Gastrocnemius medialis (tissue), 4 donors: ENCODE results near the gene C12orf60. TPM values are rescaled to one million over a fixed set of nuclear protein-coding genes. Genes with fewer than 3 reads are reported as not detected.

ENCODE experiments used
- ATAC-seq, 2 donors: fragments of 150-250 bp; one replicate each; pipeline ENCODE4 v1.9.1; 2016
- DNase-seq, 2 donors: peaks; one replicate each; pipeline ENCODE4 v3.0.0-alpha.2; 2019
- H3K27ac ChIP-seq, 4 donors: fragments of 200-600 bp; sonication (generic); 1 replicate in 1 of 4; 2 replicates in 3 of 4; pipeline ENCODE4 v1.5.1; 2016 to 2018; ENCODE audit warnings: mild to moderate bottlenecking in 2 of 4, moderate library complexity in 1 of 4
- H3K27me3 ChIP-seq, 3 donors: fragments of 200-600 bp; sonication (generic) in 2 of 3; 1 replicate in 1 of 3; 2 replicates in 2 of 3; pipeline versions ENCODE4 v1.5.1 to v1.6.0; 2016 to 2019; ENCODE audit warnings: mild to moderate bottlenecking in 1 of 3, moderate library complexity in 1 of 3
- H3K36me3 ChIP-seq, 2 donors: fragments of 200-600 bp; sonication (generic) in 1 of 2; one replicate each; pipeline ENCODE4 v1.5.1; 2017 to 2018
- H3K4me1 ChIP-seq, 2 donors: fragments of 200-600 bp; sonication (generic) in 1 of 2; one replicate each; pipeline ENCODE4 v1.5.1; 2016 to 2017; ENCODE audit warnings: mild to moderate bottlenecking in 2 of 2
- H3K4me3 ChIP-seq, 4 donors: fragments of 200-600 bp; sonication (generic) in 3 of 4; 1 replicate in 1 of 4; 2 replicates in 3 of 4; pipeline ENCODE4 v1.5.1; 2016 to 2019; ENCODE audit warnings: mild to moderate bottlenecking in 2 of 4
- H3K9me3 ChIP-seq, 3 donors: fragments of 200-600 bp; sonication (generic) in 2 of 3; 1 replicate in 1 of 3; 2 replicates in 2 of 3; pipeline ENCODE4 v1.5.1; 2016 to 2019
- CTCF ChIP-seq, 5 experiments: fragments of 450-650 bp in 3 of 5; fragments of 200-600 bp in 2 of 5; sonication (generic) in 2 of 5; IDR thresholded peaks in 4 of 5; conservative IDR thresholded peaks in 1 of 5; 1 replicate in 4 of 5; 2 replicates in 1 of 5; pipeline ENCODE4 v1.5.1; 2016 to 2019; ENCODE audit warnings: antibody characterized with exemption in 5 of 5, mild to moderate bottlenecking in 3 of 5, moderate library complexity in 3 of 5
- POLR2A ChIP-seq, 2 donors: fragments of 450-650 bp; IDR thresholded peaks; one replicate each; pipeline ENCODE4 v1.6.1; 2017; ENCODE audit warnings: antibody characterized with exemption in 2 of 2, mild to moderate bottlenecking in 2 of 2, moderate library complexity in 2 of 2
- in situ Hi-C, 4 donors: fragments of 200-750 bp; cut with MboI; loops; one replicate each; pipeline versions ENCODE4 v1.15.0 to v1.8.0; 2017; ENCODE audit warnings: low sequenced_read_pairs in 4 of 4
- intact Hi-C: fragments of 100-400 bp; cut with DNase I; formaldehyde crosslinking; loops from one replicate; pipeline ENCODE4 v1.15.1; 2023; ENCODE audit warnings: low total_unique reads
- total RNA-seq, 4 donors: library from RNA; depleted of rRNA; stranded (reverse); fragments of >200 nt; gene quantifications; one replicate each; pipeline versions ENCODE4 v1.1.0 to v1.2.3, GENCODE V29; 2016

C12orf60 gene
- total RNA-seq, 4 donors from 2014 or later, result 0.33 to 3.8 TPM; not detected in 2

- in situ Hi-C loops, result no loop called here
- H3K27ac ChIP-seq, result peak overlapping the region; percentile 81 to 95 (median 94)
- no peaks in the 10 kb centered on the region for H3K9me3 ChIP-seq
- TF ChIP-seq CTCF (IDR thresholded peaks at IDR 0.05 in 4 of 5, conservative IDR thresholded peaks at IDR 0.05 in 1 of 5), result no peak
- TF ChIP-seq POLR2A (IDR thresholded peaks at IDR 0.05), result no peak
- peaks cover 12 to 21% of the 10 kb centered on the region in 2 donors for H3K4me1 ChIP-seq
- H3K27me3 ChIP-seq, result no peaks in the 10 kb centered on the region
- no peaks in the 10 kb centered on the region for H3K36me3 ChIP-seq
- intact Hi-C loops, result loop anchor here (1.0 to 5.0 kb wide), 5 partner anchors 30 to 1109 kb away; partner anchors contain the start of genes ATF7IP, C12orf60, STRAP and WBP11
- H3K4me3 ChIP-seq, result peak overlapping the region; percentile 81 to 89 (median 84)
- ATAC-seq (peak in 1 of 2 donors; percentile 1), DNase-seq (peak in 1 of 2 donors; percentile 27)
These were observed 29.8 kb upstream of the C12orf60 start for GRCh38 chr12:14773685-14774073.

- Histone ChIP-seq H3K4me1 (peaks cover 8 to 18% of the 10 kb centered on the region in 2 donors), H3K9me3 (no peaks in the 10 kb centered on the region), H3K27me3 (no peaks in the 10 kb centered on the region), H3K4me3 (peak overlapping the region; percentile 81 to 89 (median 84)), H3K27ac (peak overlapping the region; percentile 81 to 95 (median 94)), H3K36me3 (no peaks in the 10 kb centered on the region)
- TF ChIP-seq CTCF (IDR thresholded peaks at IDR 0.05 in 4 of 5, conservative IDR thresholded peaks at IDR 0.05 in 1 of 5) (peak in 3 of 5 experiments; percentile 4 to 20 (median 8)), POLR2A (IDR thresholded peaks at IDR 0.05) (peak; percentile 89 to 91)
- in situ Hi-C loops, result no loop called here
- peak; percentile 77 to 84 for ATAC-seq
- intact Hi-C loops, result loop anchor here (1.0 to 5.0 kb wide), 5 partner anchors 29 to 1108 kb away; partner anchors contain the start of genes ATF7IP, C12orf60, STRAP and WBP11
- peak; percentile 95 to 96 for DNase-seq
These were observed 29.2 kb upstream of the C12orf60 start for GRCh38 chr12:14774074-14774905.

- Histone ChIP-seq H3K36me3 (no peaks in the 10 kb centered on the region), H3K4me1 (peaks cover 8 to 18% of the 10 kb centered on the region in 2 donors), H3K9me3 (no peaks in the 10 kb centered on the region), H3K27ac (peak overlapping the region; percentile 81 to 95 (median 94)), H3K27me3 (no peaks in the 10 kb centered on the region), H3K4me3 (peak overlapping the region; percentile 81 to 89 (median 84))
- intact Hi-C loops (loop anchor here (1.0 to 5.0 kb wide), 5 partner anchors 28 to 1107 kb away; partner anchors contain the start of genes ATF7IP, C12orf60, STRAP and WBP11), in situ Hi-C loops (loop anchor here in 2 of 4 donors (25.0 kb wide), 2 partner anchors 1112 to 1137 kb away; partner anchors contain the start of genes DERA (in 1 of the 2) and STRAP (in 1 of the 2))
- ATAC-seq, result peak; percentile 8 to 10
- TF ChIP-seq POLR2A (IDR thresholded peaks at IDR 0.05) (peak in 1 of 2 donors; percentile 28), CTCF (IDR thresholded peaks at IDR 0.05 in 4 of 5, conservative IDR thresholded peaks at IDR 0.05 in 1 of 5) (no peak)
- DNase-seq, result peak; percentile 27 to 50
These were observed 28.4 kb upstream of the C12orf60 start for GRCh38 chr12:14774906-14775635.

- intact Hi-C loops (no loop called here), in situ Hi-C loops (loop anchor here in 2 of 4 donors (25.0 kb wide), 2 partner anchors 1112 to 1137 kb away; partner anchors contain the start of genes DERA (in 1 of the 2) and STRAP (in 1 of the 2))
- Histone ChIP-seq H3K36me3 (no peaks in the 10 kb centered on the region), H3K27ac (peak overlapping the region; percentile 81 to 95 (median 94)), H3K9me3 (no peaks in the 10 kb centered on the region), H3K4me1 (peaks cover 8 to 18% of the 10 kb centered on the region in 2 donors), H3K4me3 (peak overlapping the region; percentile 81 to 89 (median 84)), H3K27me3 (no peaks in the 10 kb centered on the region)
- ATAC-seq, result peak in 1 of 2 donors; percentile 0
- no peak for TF ChIP-seq POLR2A (IDR thresholded peaks at IDR 0.05)
- no peak for DNase-seq
These were observed 27.9 kb upstream of the C12orf60 start for GRCh38 chr12:14775636-14775980.
